Measurements from ENCODE around the gene STAB1. TPM values are rescaled to one million over a fixed set of nuclear protein-coding genes. Genes with fewer than 3 reads are reported as not detected.

The STAB1 gene
- total and polyA plus RNA-seq, 2 of the 13 experiments (the other 11 are each of a cell fraction or from before 2014, with no cell fraction given), result 0.09 to 0.34 TPM

- TF ChIP-seq ZNF883 (CRISPR knock-in tag; IDR thresholded peaks at IDR 0.05; ENCODE audit: not compliant biosample characterization), result no peak
- no peak for TF ChIP-seq TSC22D2 (CRISPR knock-in tag; IDR thresholded peaks at IDR 0.05; ENCODE audit: borderline replicate concordance)
- no peak for TF ChIP-seq SRY (CRISPR knock-in tag; IDR thresholded peaks at IDR 0.05)
- TF ChIP-seq SKI (IDR thresholded peaks at IDR 0.05; ENCODE audit: partially characterized antibody), result no peak
- no peak for TF ChIP-seq ATM (IDR thresholded peaks at IDR 0.05; ENCODE audit: borderline replicate concordance)
- TF ChIP-seq PCBP2 (optimal IDR thresholded peaks at IDR 0.05; ENCODE audit: low read depth, low read length, poor library complexity, severe bottlenecking), result no peak
- TF ChIP-seq ZNF782 (CRISPR knock-in tag; IDR thresholded peaks at IDR 0.05; ENCODE audit: borderline replicate concordance), result no peak
- TF ChIP-seq PAX8 (CRISPR knock-in tag; IDR thresholded peaks at IDR 0.05; ENCODE audit: borderline replicate concordance), result no peak
- no peak for TF ChIP-seq NR2F6 (IDR thresholded peaks at IDR 0.05)
- no peak for TF ChIP-seq NR2F6 (CRISPR knock-in tag; IDR thresholded peaks at IDR 0.05)
- no peak for TF ChIP-seq MBD4 (IDR thresholded peaks at IDR 0.05; ENCODE audit: borderline replicate concordance, low read length)
- TF ChIP-seq, protein P1, sequence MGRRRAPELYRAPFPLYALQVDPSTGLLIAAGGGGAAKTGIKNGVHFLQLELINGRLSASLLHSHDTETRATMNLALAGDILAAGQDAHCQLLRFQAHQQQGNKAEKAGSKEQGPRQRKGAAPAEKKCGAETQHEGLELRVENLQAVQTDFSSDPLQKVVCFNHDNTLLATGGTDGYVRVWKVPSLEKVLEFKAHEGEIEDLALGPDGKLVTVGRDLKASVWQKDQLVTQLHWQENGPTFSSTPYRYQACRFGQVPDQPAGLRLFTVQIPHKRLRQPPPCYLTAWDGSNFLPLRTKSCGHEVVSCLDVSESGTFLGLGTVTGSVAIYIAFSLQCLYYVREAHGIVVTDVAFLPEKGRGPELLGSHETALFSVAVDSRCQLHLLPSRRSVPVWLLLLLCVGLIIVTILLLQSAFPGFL (CRISPR knock-in tag; IDR thresholded peaks at IDR 0.05), result no peak
- no peak for TF ChIP-seq EZH2 (conservative IDR thresholded peaks at IDR 0.05; ENCODE audit: low read depth, low read length)
- TF ChIP-seq EED (CRISPR knock-in tag; IDR thresholded peaks at IDR 0.05), result peak; percentile 76; the same call in 1 of the 2 replicates
- TF ChIP-seq ZNF124 (CRISPR knock-in tag; IDR thresholded peaks at IDR 0.05), result no peak
- peak; percentile 79 for TF ChIP-seq ZNF687 (CRISPR knock-in tag; IDR thresholded peaks at IDR 0.05)
- TF ChIP-seq ZNF737 (CRISPR knock-in tag; IDR thresholded peaks at IDR 0.05; ENCODE audit: borderline replicate concordance), result no peak
- no peak for TF ChIP-seq ELF1 (CRISPR knock-in tag; IDR thresholded peaks at IDR 0.05)
- no peak for TF ChIP-seq ZNF354B (CRISPR knock-in tag; IDR thresholded peaks at IDR 0.05)
- TF ChIP-seq ONECUT2 (CRISPR knock-in tag; IDR thresholded peaks at IDR 0.05), result no peak
- TF ChIP-seq SP2 (CRISPR knock-in tag; IDR thresholded peaks at IDR 0.05), result peak; percentile 49; the same call in 1 of the 2 replicates
- TF ChIP-seq ZFX (CRISPR knock-in tag; IDR thresholded peaks at IDR 0.05; ENCODE audit: low read depth), result peak; percentile 20
- no peak for TF ChIP-seq GRHL1 (CRISPR knock-in tag; conservative IDR thresholded peaks at IDR 0.05)
- TF ChIP-seq KDM2A (CRISPR knock-in tag; IDR thresholded peaks at IDR 0.05; ENCODE audit: borderline replicate concordance, low read depth), result 0 out of 2 replicates have a peak, but pooled peaks have one; percentile 9
- TF ChIP-seq ZNF850 (CRISPR knock-in tag; conservative IDR thresholded peaks at IDR 0.05), result 0 out of 2 replicates have a peak, but pooled peaks have one; percentile 38
Measured at GRCh38 chr3:52532838-52533622, 37.9 kb downstream of the STAB1 start (continued).

Data from HepG2 (cell line).